Pancreas (tissue), 10 donors: ENCODE data around the gene CEP164. TPM values are rescaled to one million over a fixed set of nuclear protein-coding genes. Genes with fewer than 3 reads are reported as not detected.
"Not testable (repeated sequence)": the region's sequence is repeated elsewhere in the genome, so short reads cannot be mapped to it uniquely, and the experiment has no call there.

Experiments
- ATAC-seq, 4 donors: fragments of 200-7000 bp; cut with Tn5 transposase; one replicate each; pipeline versions ENCODE4 v1.8.0 to v1.9.1; 2020; ENCODE audit warnings: mild to moderate bottlenecking in 4 of 4, moderate library complexity in 4 of 4
- DNase-seq, 6 donors: peaks; one replicate each; pipeline ENCODE4 v3.0.0-alpha.2; 2020
- FAIRE-seq: peaks from 2 replicates; lab custom pipeline; 2012; peaks lifted over from hg19 to GRCh38; lab: Jason Lieb, UNC
- H3K27ac ChIP-seq, 4 donors: fragments of 200-600 bp; sonication (generic); 1 replicate in 3 of 4; 2 replicates in 1 of 4; pipeline versions ENCODE4 v1.5.0 to v1.8.0; 2020
- H3K27me3 ChIP-seq, 4 donors: fragments of 200-600 bp; one replicate each; pipeline ENCODE4 v1.8.0; 2021
- H3K36me3 ChIP-seq, 3 donors: fragments of 200-600 bp; sonication (generic) in 1 of 3; one replicate each; pipeline versions ENCODE4 v1.5.0 to v1.8.0; 2020 to 2021
- H3K4me1 ChIP-seq, 3 donors: fragments of 200-600 bp; one replicate each; pipeline ENCODE4 v1.8.0; 2021
- H3K4me3 ChIP-seq, 4 donors: fragments of 200-600 bp; sonication (generic) in 2 of 4; one replicate each; pipeline versions ENCODE4 v1.5.0 to v1.8.0; 2020 to 2021
- H3K9me3 ChIP-seq, 4 donors: fragments of 200-600 bp; one replicate each; pipeline ENCODE4 v1.8.0; 2021
- CTCF ChIP-seq, 4 donors: fragments of 200-600 bp; sonication (generic) in 3 of 4; IDR thresholded peaks; one replicate each; pipeline versions ENCODE4 v1.5.0 to v1.8.0; 2021; ENCODE audit warnings: antibody characterized with exemption in 4 of 4
- WGBS, 2 donors: extraction: QIAGEN DNeasy Blood & Tissue Kit; methylation state at CpG; one replicate each; pipeline ENCODE4 v1.1.7; 2013; 5-methylcytosine and 5-hydroxymethylcytosine counted together
- intact Hi-C, 3 donors: fragments of 100-400 bp; cut with DNase I; formaldehyde crosslinking; loops; one replicate each; pipeline versions ENCODE4 v1.11.1 to v1.14.2; 2022
- polyA plus RNA-seq, 2 donors: library from polyadenylated mRNA; stranded (reverse); fragments of 200-250 nt; gene quantifications; one replicate each; pipeline ENCODE4 v1.2.3, GENCODE V29; 2013
- total RNA-seq, 6 donors: library from RNA; stranded (reverse); fragmentation: NEBNext Ultra II Directional in 4 of 6; extraction: Animal tissue kit (Norgen Biotek cat#: 25700) in 4 of 6; gene quantifications; one replicate each; pipeline versions ENCODE4 v1.2.1 to v1.2.4, GENCODE V29; 2021 to 2023
- donor health status: healthy with polysubstance abuse.
- donor health status: DM: no; HTN: no; CAD: no; lungs with moderate emphysema.
- donor health status: DM: no; HTN: no; CAD: no.
- donor health status: control.
- donor health status: control.
- donor health status: Bipolar disorder and iron deficiency.
- donor health status: DM: yes; HTN: yes; CAD: no.
- donor health status: DM: no; HTN: no; CAD: no.
- donor health status: DM: no; HTN: no; CAD: no.
- donor health status: DM: yes; HTN: yes; CAD: no.

The CEP164 gene
- total and polyA plus RNA-seq, 8 donors, result 12.9 to 56.3 (median 26.0) TPM

- H3K27ac ChIP-seq, result peak overlapping the region; percentile 28 to 73 (median 58)
- H3K4me1 ChIP-seq, result peaks cover 0 to 30% (median 17%) of the 10 kb centered on the region in 3 donors
- 0 to 1% methylated on average over 43 to 62 of the region's 62 CpGs for WGBS, 2 donors
- no peaks in the 10 kb centered on the region for H3K9me3 ChIP-seq
- no peaks in the 10 kb centered on the region for H3K36me3 ChIP-seq
- peak overlapping the region; percentile 78 to 94 (median 89) for H3K4me3 ChIP-seq
- intact Hi-C loops, result loop anchor here in 2 of 3 donors (5.0 to 10.0 kb wide), 2 partner anchors 81 to 83 kb away; partner anchors contain the start of genes PCSK7 (in 2 of the 2) and RNF214 (in 2 of the 2)
- ATAC-seq (peak; percentile 9 to 45 (median 28)), DNase-seq (peak in 4 of 6 donors; percentile 39 to 79 (median 57)), FAIRE-seq (no peak)
- no peaks in the 10 kb centered on the region for H3K27me3 ChIP-seq
- no peak for TF ChIP-seq CTCF (IDR thresholded peaks at IDR 0.05)
These were observed 12.1 kb upstream of the CEP164 start for GRCh38 chr11:117315285-117316196.

- TF ChIP-seq CTCF (IDR thresholded peaks at IDR 0.05), result peak in 1 of 4 donors; percentile 9
- ATAC-seq, result peak; percentile 78 to 90 (median 85)
- Histone ChIP-seq H3K27me3 (no peaks in the 10 kb centered on the region), H3K9me3 (no peaks in the 10 kb centered on the region), H3K4me3 (peak within 1 kb of the TSS; percentile 78 to 94 (median 89)), H3K27ac (peak within 1 kb of the TSS; percentile 28 to 73 (median 58)), H3K36me3 (no peaks in the 10 kb centered on the region), H3K4me1 (peaks cover 0 to 30% (median 17%) of the 10 kb centered on the region in 3 donors)
- intact Hi-C loops, result loop anchor here in 2 of 3 donors (5.0 to 10.0 kb wide), 2 partner anchors 82 to 84 kb away; partner anchors contain the start of genes PCSK7 (in 2 of the 2) and RNF214 (in 2 of the 2)
- no peak for FAIRE-seq
- peak; percentile 87 to 95 (median 89) for DNase-seq
- WGBS, 2 donors, result 2 to 3% methylated on average over 29 of the region's 29 CpGs
These were observed 11.3 kb upstream of the CEP164 start, which contains the start of gene BACE1 for GRCh38 chr11:117316197-117316961. Gene BACE1 (minus strand): TSS chr11:117316256. CDS start chr11:117315795, 461 bp downstream.

- H3K4me1 ChIP-seq, result peaks cover 0 to 16% (median 13%) of the 10 kb centered on the region in 3 donors
- TF ChIP-seq CTCF (IDR thresholded peaks at IDR 0.05), result no peak
- FAIRE-seq, result no peak
- H3K27me3 ChIP-seq, result no peaks in the 10 kb centered on the region
- H3K4me3 ChIP-seq, result no peak overlapping the region
- ATAC-seq, result no peak
- WGBS, 2 donors, result 65 to 70% methylated on average over 7 of the region's 7 CpGs
- intact Hi-C loops, result loop anchor here in 2 of 3 donors (5.0 to 10.0 kb wide), 2 partner anchors 84 to 86 kb away; partner anchors contain the start of genes PCSK7 (in 2 of the 2) and RNF214 (in 2 of the 2)
- H3K9me3 ChIP-seq, result no peaks in the 10 kb centered on the region
- peak overlapping the region in 2 of 4 donors; percentile 15 to 17 for H3K27ac ChIP-seq
- H3K36me3 ChIP-seq, result no peaks in the 10 kb centered on the region
- no peak for DNase-seq
These were observed 8.9 kb upstream of the CEP164 start for GRCh38 chr11:117318738-117319137.

- no peak for FAIRE-seq
- whole genome bisulfite sequencing, 2 donors, result 25 to 30% methylated on average over 5 of the region's 5 CpGs
These were observed 8.3 kb upstream of the CEP164 start for GRCh38 chr11:117319214-117319840.

GRCh38 chr11:117327255-117327566 lies 443 bp upstream of the CEP164 start:
- peak in 2 of 4 donors; percentile 1 to 5 for ATAC-seq
- intact Hi-C loops, H3K36me3 ChIP-seq, H3K4me1 ChIP-seq, FAIRE-seq, DNase-seq, H3K27me3 ChIP-seq, H3K9me3 ChIP-seq: not testable (repeated sequence)
- Histone ChIP-seq H3K27ac (peak overlapping the region in 3 of 4 donors; percentile 80 to 85 (median 84)), H3K4me3 (peak overlapping the region in 3 of 4 donors; percentile 60 to 82 (median 65))
- WGBS, 2 donors, result 5 to 10% methylated on average over 5 of the region's 5 CpGs

More at GRCh38 chr11:117319214-117319840, 8.3 kb upstream of the CEP164 start:
- no peak for TF ChIP-seq CTCF (IDR thresholded peaks at IDR 0.05)
- Histone ChIP-seq H3K4me3 (no peak overlapping the region), H3K9me3 (no peaks in the 10 kb centered on the region), H3K36me3 (no peaks in the 10 kb centered on the region), H3K27ac (peak overlapping the region in 3 of 4 donors; percentile 15 to 28 (median 17)), H3K27me3 (no peaks in the 10 kb centered on the region), H3K4me1 (peaks cover 0 to 13% (median 12%) of the 10 kb centered on the region in 3 donors)
- ATAC-seq, result peak in 1 of 4 donors; percentile 18
- DNase-seq, result no peak
- intact Hi-C loops, result loop anchor here in 2 of 3 donors (5.0 to 10.0 kb wide), 2 partner anchors 85 to 87 kb away; partner anchors contain the start of genes PCSK7 (in 2 of the 2) and RNF214 (in 2 of the 2)
